Measurements from ENCODE around the gene GNAO1. TPM values are rescaled to one million over a fixed set of nuclear protein-coding genes. Genes with fewer than 3 reads are reported as not detected.

GNAO1 gene
- total RNA-seq, 1 donor from 2014 or later = 1.9 TPM

DNA sequence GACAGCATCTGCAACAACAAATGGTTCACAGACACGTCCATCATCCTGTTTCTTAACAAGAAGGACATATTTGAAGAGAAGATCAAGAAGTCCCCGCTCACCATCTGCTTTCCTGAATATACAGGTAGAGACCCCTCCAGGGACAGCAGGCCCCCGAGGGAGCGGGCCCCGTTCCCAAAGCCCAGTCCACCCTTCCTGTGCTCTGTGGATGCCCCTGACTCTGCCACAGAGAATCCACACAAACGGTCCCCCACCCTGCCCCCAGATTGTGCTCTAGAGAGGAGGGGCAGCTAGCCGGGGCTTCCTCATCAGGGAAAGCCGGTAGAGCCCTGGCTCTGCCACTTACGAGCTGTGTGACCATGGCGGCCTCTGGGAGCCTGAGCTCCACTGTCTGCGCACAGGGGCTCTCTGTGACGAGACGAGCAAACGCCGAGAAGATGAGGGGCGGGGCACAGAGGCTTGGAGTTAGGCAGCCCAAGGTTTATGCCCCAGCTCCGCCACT, 149.6 kb downstream of the GNAO1 start:
- Histone ChIP-seq H3K79me2 (ENCODE audit: low read depth) (no peaks in the 10 kb centered on the region), H3K27ac (no peak overlapping the region), H2AFZ (replicated peaks) (no peak overlapping the region), H3K4me2 (no peak overlapping the region), H3K9me3 (ENCODE audit: low read depth) (no peaks in the 10 kb centered on the region), H3K27me3 (no peaks in the 10 kb centered on the region), H3K4me3 (no peak overlapping the region), H3K36me3 (no peaks in the 10 kb centered on the region), H4K20me1 (ENCODE audit: low read depth) (no peaks in the 10 kb centered on the region), H3F3A (ENCODE audit: low read depth) (no peaks in the 10 kb centered on the region), H3K9ac (no peak overlapping the region), H3K4me1 (no peaks in the 10 kb centered on the region)
- no peaks in the 10 kb centered on the region for H3K9me3 Mint-ChIP-seq
- peak overlapping the region; percentile 26 for H3K27ac Mint-ChIP-seq
- no peak for TF ChIP-seq EZH2phosphoT487 (IDR thresholded peaks at IDR 0.05)
- TF ChIP-seq EZH2 (IDR thresholded peaks at IDR 0.05) = no peak
- TF ChIP-seq, protein P1, sequence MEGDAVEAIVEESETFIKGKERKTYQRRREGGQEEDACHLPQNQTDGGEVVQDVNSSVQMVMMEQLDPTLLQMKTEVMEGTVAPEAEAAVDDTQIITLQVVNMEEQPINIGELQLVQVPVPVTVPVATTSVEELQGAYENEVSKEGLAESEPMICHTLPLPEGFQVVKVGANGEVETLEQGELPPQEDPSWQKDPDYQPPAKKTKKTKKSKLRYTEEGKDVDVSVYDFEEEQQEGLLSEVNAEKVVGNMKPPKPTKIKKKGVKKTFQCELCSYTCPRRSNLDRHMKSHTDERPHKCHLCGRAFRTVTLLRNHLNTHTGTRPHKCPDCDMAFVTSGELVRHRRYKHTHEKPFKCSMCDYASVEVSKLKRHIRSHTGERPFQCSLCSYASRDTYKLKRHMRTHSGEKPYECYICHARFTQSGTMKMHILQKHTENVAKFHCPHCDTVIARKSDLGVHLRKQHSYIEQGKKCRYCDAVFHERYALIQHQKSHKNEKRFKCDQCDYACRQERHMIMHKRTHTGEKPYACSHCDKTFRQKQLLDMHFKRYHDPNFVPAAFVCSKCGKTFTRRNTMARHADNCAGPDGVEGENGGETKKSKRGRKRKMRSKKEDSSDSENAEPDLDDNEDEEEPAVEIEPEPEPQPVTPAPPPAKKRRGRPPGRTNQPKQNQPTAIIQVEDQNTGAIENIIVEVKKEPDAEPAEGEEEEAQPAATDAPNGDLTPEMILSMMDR (IDR thresholded peaks at IDR 0.05) = no peak
- no peak overlapping the region for H3K4me3 Mint-ChIP-seq
- H3K27me3 Mint-ChIP-seq (ENCODE audit: insufficient read depth, low read depth) = peaks cover 7% of the 10 kb centered on the region
- no peak for DNase-seq (ENCODE audit: low spot score)
- peaks cover 5% of the 10 kb centered on the region for H3K36me3 Mint-ChIP-seq
- no peaks in the 10 kb centered on the region for H3K4me1 Mint-ChIP-seq

DNA sequence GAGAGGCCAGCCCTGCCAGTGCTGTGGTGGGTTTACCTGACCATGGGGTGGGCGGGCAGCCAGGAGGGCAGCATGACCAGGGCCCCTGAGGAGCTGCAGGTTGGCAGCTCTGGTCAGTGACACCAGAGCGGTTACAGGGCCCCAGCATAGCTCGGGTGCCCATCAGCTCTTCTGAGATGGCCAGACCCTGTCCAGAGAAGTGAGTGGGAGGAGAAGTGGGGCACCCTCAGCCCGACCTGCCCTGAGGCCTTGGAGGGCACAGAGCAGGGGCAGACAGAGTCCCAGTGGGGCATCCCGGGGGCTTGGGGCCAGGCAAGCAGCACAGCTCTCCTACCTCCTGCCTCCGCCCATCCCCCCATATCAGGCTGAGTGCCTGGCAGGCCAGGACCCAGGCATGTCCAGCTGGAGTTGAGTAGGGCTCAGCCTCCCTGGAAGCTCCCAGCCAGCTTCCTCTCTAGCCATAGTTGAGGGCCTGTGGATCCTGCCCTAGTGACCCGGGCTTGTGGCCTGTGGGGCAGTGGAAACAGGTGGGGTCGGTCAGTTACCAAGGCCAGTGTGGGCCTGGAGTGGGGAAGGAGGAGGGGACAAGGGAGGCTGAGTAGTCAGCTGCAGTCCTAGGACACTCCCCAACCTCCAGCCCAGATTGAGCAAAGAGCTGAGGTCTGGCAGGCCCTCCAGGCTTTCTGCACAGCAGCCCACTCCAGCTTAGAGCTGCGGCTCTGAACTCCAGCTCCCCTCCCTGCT, 150.5 kb downstream of the GNAO1 start:
- TF ChIP-seq EZH2phosphoT487 (IDR thresholded peaks at IDR 0.05) = no peak
- TF ChIP-seq EZH2 (IDR thresholded peaks at IDR 0.05) = no peak
- TF ChIP-seq, protein P1 (IDR thresholded peaks at IDR 0.05) = no peak
- peaks cover 5% of the 10 kb centered on the region for H3K36me3 Mint-ChIP-seq

DNA sequence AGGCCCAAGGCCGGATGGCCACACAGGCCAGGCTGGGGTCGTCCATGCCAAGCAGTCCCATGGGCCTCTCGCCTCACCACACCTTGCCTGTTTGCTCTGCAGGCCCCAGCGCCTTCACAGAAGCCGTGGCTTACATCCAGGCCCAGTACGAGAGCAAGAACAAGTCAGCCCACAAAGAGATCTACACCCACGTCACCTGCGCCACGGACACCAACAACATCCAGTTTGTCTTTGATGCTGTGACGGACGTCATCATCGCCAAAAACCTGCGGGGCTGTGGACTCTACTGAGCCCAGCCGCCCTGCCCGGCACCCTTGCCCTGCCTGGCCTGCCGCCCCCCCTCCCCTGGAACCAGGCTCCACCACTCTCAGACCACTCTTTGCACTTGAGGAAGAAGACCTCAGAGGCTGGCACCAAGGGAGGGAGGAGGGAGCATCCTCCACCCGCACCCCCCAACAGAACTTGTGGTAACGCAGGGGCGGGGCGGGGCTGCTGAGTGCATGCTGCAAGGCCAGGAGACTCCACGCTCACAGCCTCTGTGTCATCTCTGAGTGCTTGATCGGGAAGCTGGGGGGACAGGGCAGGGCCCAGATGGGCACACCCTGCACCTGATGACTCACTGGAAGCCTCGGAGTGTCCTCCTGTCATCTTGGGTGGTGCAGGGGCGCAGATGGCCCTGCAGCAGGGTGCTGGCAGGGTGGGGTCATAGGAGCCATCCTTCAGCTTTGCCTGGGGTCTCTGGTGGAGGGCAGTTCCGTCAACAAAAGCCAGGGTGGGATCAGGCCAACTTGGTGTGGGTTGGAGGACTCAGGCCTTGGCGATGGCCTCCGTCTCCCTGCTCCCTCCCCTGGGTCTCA, 152.6 kb downstream of the GNAO1 start:
- no peaks in the 10 kb centered on the region for H3K9me3 Mint-ChIP-seq
- Histone ChIP-seq H3K4me2 (no peak overlapping the region), H3F3A (ENCODE audit: low read depth) (no peaks in the 10 kb centered on the region), H3K79me2 (ENCODE audit: low read depth) (no peaks in the 10 kb centered on the region), H2AFZ (replicated peaks) (no peak overlapping the region), H3K9ac (no peak overlapping the region), H3K4me3 (no peak overlapping the region), H3K27ac (no peak overlapping the region), H3K9me3 (ENCODE audit: low read depth) (no peaks in the 10 kb centered on the region), H3K36me3 (no peaks in the 10 kb centered on the region), H3K4me1 (no peaks in the 10 kb centered on the region), H4K20me1 (ENCODE audit: low read depth) (no peaks in the 10 kb centered on the region), H3K27me3 (no peaks in the 10 kb centered on the region)
- H3K4me1 Mint-ChIP-seq = no peaks in the 10 kb centered on the region
- no peak overlapping the region for H3K4me3 Mint-ChIP-seq
- H3K27ac Mint-ChIP-seq = no peak overlapping the region
- no peak for TF ChIP-seq EZH2 (IDR thresholded peaks at IDR 0.05)
- TF ChIP-seq, protein P1 (IDR thresholded peaks at IDR 0.05) = no peak
- TF ChIP-seq EZH2phosphoT487 (IDR thresholded peaks at IDR 0.05) = no peak
- H3K27me3 Mint-ChIP-seq (ENCODE audit: insufficient read depth, low read depth) = peaks cover 9% of the 10 kb centered on the region
- no peak for DNase-seq (ENCODE audit: low spot score)
- peaks cover 5% of the 10 kb centered on the region for H3K36me3 Mint-ChIP-seq

More for the DNA sequence above, 150.5 kb downstream of the GNAO1 start:
- Histone ChIP-seq H3K36me3 (no peaks in the 10 kb centered on the region), H3K9me3 (ENCODE audit: low read depth) (no peaks in the 10 kb centered on the region), H4K20me1 (ENCODE audit: low read depth) (no peaks in the 10 kb centered on the region), H3K4me3 (no peak overlapping the region), H3F3A (ENCODE audit: low read depth) (no peaks in the 10 kb centered on the region), H3K79me2 (ENCODE audit: low read depth) (no peaks in the 10 kb centered on the region), H3K27ac (no peak overlapping the region), H2AFZ (replicated peaks) (no peak overlapping the region), H3K9ac (no peak overlapping the region), H3K4me1 (no peaks in the 10 kb centered on the region), H3K27me3 (no peaks in the 10 kb centered on the region), H3K4me2 (no peak overlapping the region)
- H3K27me3 Mint-ChIP-seq (ENCODE audit: insufficient read depth, low read depth) = peaks cover 9% of the 10 kb centered on the region
- no peaks in the 10 kb centered on the region for H3K9me3 Mint-ChIP-seq
- no peak for DNase-seq (ENCODE audit: low spot score)
- H3K4me1 Mint-ChIP-seq = no peaks in the 10 kb centered on the region
- H3K27ac Mint-ChIP-seq = no peak overlapping the region
- H3K4me3 Mint-ChIP-seq = no peak overlapping the region

Measured in neural progenitor cell (in vitro differentiated cells).